Activated naive CD8-positive, alpha-beta T cell treated with anti-CD3 and anti-CD28 coated beads, Interleukin-2, amount 10 ng/mL, durations not matched to agents 7 days and 5 days (primary cell): ENCODE measurements around the gene F7. TPM values are rescaled to one million over a fixed set of nuclear protein-coding genes. Genes with fewer than 3 reads are reported as not detected.

Source experiments
- ATAC-seq: fragments of 150-1000 bp; cut with Tn5 transposase; one replicate; pipeline ENCODE4 v1.10.0; 2021; ENCODE audit warnings: low read depth, moderate library complexity
- POLR2A ChIA-PET: fragments of 350-600 bp; sonication (Branson Sonifier 250); formaldehyde crosslinking; loops from one replicate; lab custom pipeline; 2021; ENCODE audit warnings: antibody characterized with exemption; lab: Charles Lee
- DNase-seq: peaks from one replicate; pipeline ENCODE4 v3.0.0; 2021
- H3K27ac Mint-ChIP-seq: one replicate; pipeline ENCODE4 v1.8.0; 2022; ENCODE audit warnings: mild to moderate bottlenecking, mixed read lengths
- H3K27me3 Mint-ChIP-seq: one replicate; pipeline ENCODE4 v1.8.0; 2022; ENCODE audit warnings: mild to moderate bottlenecking, moderate library complexity, mixed read lengths
- H3K36me3 Mint-ChIP-seq: one replicate; pipeline ENCODE4 v1.8.0; 2021; ENCODE audit warnings: mild to moderate bottlenecking, mixed read lengths
- H3K4me1 Mint-ChIP-seq: one replicate; pipeline ENCODE4 v1.8.0; 2021; ENCODE audit warnings: mixed read lengths
- H3K4me3 Mint-ChIP-seq: one replicate; pipeline ENCODE4 v1.8.0; 2022; ENCODE audit warnings: mild to moderate bottlenecking, moderate library complexity, mixed read lengths
- H3K9me3 Mint-ChIP-seq: one replicate; pipeline ENCODE4 v1.8.0; 2021; ENCODE audit warnings: mixed read lengths
- total RNA-seq, 2 experiments: library from RNA; stranded (reverse); gene quantifications; one replicate each; pipeline ENCODE4 v1.2.3, GENCODE V29; 2021

F7 gene
- total RNA-seq, 2 experiments from 2014 or later, result 0.31 TPM; not detected in 1

- Mint-ChIP-seq H3K9me3 (no peaks in the 10 kb centered on the region), H3K4me1 (no peaks in the 10 kb centered on the region), H3K27me3 (peaks cover 4% of the 10 kb centered on the region), H3K27ac (no peak overlapping the region), H3K4me3 (no peak overlapping the region), H3K36me3 (no peaks in the 10 kb centered on the region)
- ATAC-seq (no peak), DNase-seq (no peak)
- POLR2A ChIA-PET, result no interaction called here
Measured at GRCh38 chr13:113143466-113144254, 38.1 kb downstream of the F7 start.

GRCh38 chr13:113144255-113144629 lies 38.7 kb downstream of the F7 start:
- Mint-ChIP-seq H3K27ac (no peak overlapping the region), H3K9me3 (no peaks in the 10 kb centered on the region)
- no peak for DNase-seq

GRCh38 chr13:113145496-113145895 lies 39.9 kb downstream of the F7 start:
- no peak for DNase-seq
- Mint-ChIP-seq H3K4me3 (no peak overlapping the region), H3K27ac (peak overlapping the region; percentile 21), H3K36me3 (no peaks in the 10 kb centered on the region), H3K4me1 (no peaks in the 10 kb centered on the region), H3K27me3 (peaks cover 2% of the 10 kb centered on the region), H3K9me3 (no peaks in the 10 kb centered on the region)
- POLR2A ChIA-PET, result no interaction called here
- no peak for ATAC-seq

More at GRCh38 chr13:113144255-113144629, 38.7 kb downstream of the F7 start:
- POLR2A ChIA-PET, result no interaction called here
- H3K27me3 Mint-ChIP-seq, result no peaks in the 10 kb centered on the region
- no peaks in the 10 kb centered on the region for H3K4me1 Mint-ChIP-seq
- H3K4me3 Mint-ChIP-seq, result no peak overlapping the region
- no peak for ATAC-seq
- H3K36me3 Mint-ChIP-seq, result no peaks in the 10 kb centered on the region

GRCh38 chr13:113145911-113146598 lies 40.5 kb downstream of the F7 start:
- DNase-seq (no peak), ATAC-seq (no peak)
- Mint-ChIP-seq H3K4me1 (no peaks in the 10 kb centered on the region), H3K27ac (peak overlapping the region; percentile 21), H3K36me3 (no peaks in the 10 kb centered on the region), H3K27me3 (peaks cover 5% of the 10 kb centered on the region), H3K4me3 (no peak overlapping the region), H3K9me3 (no peaks in the 10 kb centered on the region)
- POLR2A ChIA-PET, result no interaction called here

GRCh38 chr13:113146750-113147149 lies 41.2 kb downstream of the F7 start:
- peaks cover 9% of the 10 kb centered on the region for H3K27me3 Mint-ChIP-seq
- no peaks in the 10 kb centered on the region for H3K4me1 Mint-ChIP-seq
- no peaks in the 10 kb centered on the region for H3K9me3 Mint-ChIP-seq
- H3K36me3 Mint-ChIP-seq, result no peaks in the 10 kb centered on the region
- no peak for DNase-seq
- no peak for ATAC-seq
- H3K4me3 Mint-ChIP-seq, result no peak overlapping the region
- POLR2A ChIA-PET, result no interaction called here
- no peak overlapping the region for H3K27ac Mint-ChIP-seq

- Mint-ChIP-seq H3K4me3 (no peak overlapping the region), H3K4me1 (peaks cover 2% of the 10 kb centered on the region)
- POLR2A ChIA-PET, result no interaction called here
Measured at GRCh38 chr13:113147206-113147605, 41.6 kb downstream of the F7 start.

GRCh38 chr13:113148407-113148806 lies 42.8 kb downstream of the F7 start:
- DNase-seq (no peak), ATAC-seq (no peak)
- Mint-ChIP-seq H3K27ac (no peak overlapping the region), H3K4me1 (peaks cover 9% of the 10 kb centered on the region), H3K36me3 (peaks cover 3% of the 10 kb centered on the region), H3K9me3 (no peaks in the 10 kb centered on the region), H3K27me3 (peaks cover 20% of the 10 kb centered on the region), H3K4me3 (no peak overlapping the region)
- POLR2A ChIA-PET, result no interaction called here

More at GRCh38 chr13:113147206-113147605, 41.6 kb downstream of the F7 start:
- Mint-ChIP-seq H3K9me3 (no peaks in the 10 kb centered on the region), H3K36me3 (no peaks in the 10 kb centered on the region), H3K27me3 (peaks cover 13% of the 10 kb centered on the region), H3K27ac (no peak overlapping the region)
- no peak for ATAC-seq
- DNase-seq, result no peak

GRCh38 chr13:113148940-113149503 lies 43.4 kb downstream of the F7 start:
- DNase-seq, result no peak
- ATAC-seq, result no peak
- Mint-ChIP-seq H3K27me3 (peaks cover 24% of the 10 kb centered on the region), H3K4me1 (peaks cover 12% of the 10 kb centered on the region), H3K9me3 (no peaks in the 10 kb centered on the region), H3K4me3 (no peak overlapping the region), H3K27ac (no peak overlapping the region), H3K36me3 (peaks cover 3% of the 10 kb centered on the region)
- POLR2A ChIA-PET, result no interaction called here

GRCh38 chr13:113149711-113150549 lies 44.3 kb downstream of the F7 start:
- Mint-ChIP-seq H3K27ac (no peak overlapping the region), H3K9me3 (no peaks in the 10 kb centered on the region), H3K4me1 (peaks cover 14% of the 10 kb centered on the region), H3K36me3 (peaks cover 3% of the 10 kb centered on the region), H3K4me3 (no peak overlapping the region), H3K27me3 (peaks cover 25% of the 10 kb centered on the region)
- DNase-seq, result no peak
- POLR2A ChIA-PET, result no interaction called here
- ATAC-seq, result no peak

- no peak for DNase-seq
- Mint-ChIP-seq H3K27me3 (peaks cover 26% of the 10 kb centered on the region), H3K4me3 (no peak overlapping the region), H3K36me3 (peaks cover 7% of the 10 kb centered on the region), H3K4me1 (peaks cover 15% of the 10 kb centered on the region), H3K9me3 (peaks cover 6% of the 10 kb centered on the region), H3K27ac (no peak overlapping the region)
- POLR2A ChIA-PET, result no interaction called here
- ATAC-seq, result no peak
Measured at GRCh38 chr13:113150550-113151365, 45.2 kb downstream of the F7 start.

- Mint-ChIP-seq H3K4me1 (peaks cover 16% of the 10 kb centered on the region), H3K9me3 (peaks cover 11% of the 10 kb centered on the region), H3K4me3 (peak overlapping the region; percentile 82), H3K36me3 (peaks cover 8% of the 10 kb centered on the region), H3K27ac (no peak overlapping the region), H3K27me3 (peaks cover 28% of the 10 kb centered on the region)
- ATAC-seq, result no peak
- DNase-seq, result no peak
- POLR2A ChIA-PET, result no interaction called here
Measured at GRCh38 chr13:113151745-113152690, 46.4 kb downstream of the F7 start.

GRCh38 chr13:113152691-113152983 lies 47.0 kb downstream of the F7 start:
- peaks cover 33% of the 10 kb centered on the region for H3K27me3 Mint-ChIP-seq
- peak overlapping the region; percentile 82 for H3K4me3 Mint-ChIP-seq
- H3K36me3 Mint-ChIP-seq, result peaks cover 13% of the 10 kb centered on the region
- DNase-seq (no peak), ATAC-seq (no peak)
- peak overlapping the region; percentile 51 for H3K27ac Mint-ChIP-seq
- peaks cover 21% of the 10 kb centered on the region for H3K4me1 Mint-ChIP-seq
- POLR2A ChIA-PET, result interaction anchor here (1.0 kb wide), 1 partner anchor 57 kb away, joined by 3 read pairs; the partner anchor contains the start of gene CUL4A
- H3K9me3 Mint-ChIP-seq, result peaks cover 15% of the 10 kb centered on the region
